ENCODE measurements around the gene GIPC3. TPM values are rescaled to one million over a fixed set of nuclear protein-coding genes. Genes with fewer than 3 reads are reported as not detected.

Gene GIPC3
- total RNA-seq, 1 donor from 2014 or later, result 1.3 TPM

DNA sequence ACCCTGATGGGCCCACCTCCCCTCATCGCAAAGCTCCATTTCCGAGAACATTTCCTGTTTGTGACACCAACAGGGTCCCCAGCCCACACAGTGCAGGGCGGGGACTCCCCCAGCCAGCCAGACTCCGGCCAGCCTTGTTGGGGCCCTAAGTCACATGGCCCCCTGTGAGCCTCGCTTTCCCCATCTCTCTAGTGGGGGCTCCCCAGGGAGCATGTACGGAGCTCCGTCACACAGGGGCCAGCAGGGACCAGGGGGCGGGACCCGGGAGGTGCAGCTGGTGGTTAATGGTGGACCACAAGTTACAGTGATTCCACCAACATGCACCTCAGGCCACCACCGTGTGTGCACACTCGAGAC is 19.7 kb downstream of the GIPC3 start:
- no peak for DNase-seq (ENCODE audit: low spot score)

- no peak for DNase-seq (ENCODE audit: low spot score)
Measured at GRCh38 chr19:3605361-3605760, 20.1 kb downstream of the GIPC3 start.

DNA sequence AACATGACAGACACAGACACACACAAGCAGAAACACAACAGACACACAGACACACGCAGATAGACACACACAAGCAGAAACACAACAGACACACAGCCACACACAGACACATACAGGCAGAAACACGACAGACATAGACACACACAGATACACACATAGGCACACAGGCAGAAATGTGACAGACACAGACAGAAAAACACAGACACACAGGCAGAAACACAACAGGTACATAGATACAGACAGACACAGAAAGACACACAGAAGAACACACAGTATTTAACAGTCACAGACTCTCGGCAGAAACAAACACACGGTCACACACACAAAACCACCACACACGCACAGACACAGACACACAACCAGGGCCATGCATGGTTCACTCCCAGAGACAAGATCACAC is 20.5 kb downstream of the GIPC3 start:
- DNase-seq (ENCODE audit: low spot score), result no peak

GRCh38 chr19:3606174-3606689 is 21.0 kb downstream of the GIPC3 start:
- peak; percentile 35 for DNase-seq (ENCODE audit: low spot score)

GRCh38 chr19:3606690-3607289 is 21.5 kb downstream of the GIPC3 start, which contains the start of gene TBXA2R:
Gene TBXA2R, minus strand, starts transcription at chr19:3606875. Its CDS starts 6,241 bp downstream, at chr19:3600634.
- peak; percentile 56 for DNase-seq (ENCODE audit: low spot score)

DNA sequence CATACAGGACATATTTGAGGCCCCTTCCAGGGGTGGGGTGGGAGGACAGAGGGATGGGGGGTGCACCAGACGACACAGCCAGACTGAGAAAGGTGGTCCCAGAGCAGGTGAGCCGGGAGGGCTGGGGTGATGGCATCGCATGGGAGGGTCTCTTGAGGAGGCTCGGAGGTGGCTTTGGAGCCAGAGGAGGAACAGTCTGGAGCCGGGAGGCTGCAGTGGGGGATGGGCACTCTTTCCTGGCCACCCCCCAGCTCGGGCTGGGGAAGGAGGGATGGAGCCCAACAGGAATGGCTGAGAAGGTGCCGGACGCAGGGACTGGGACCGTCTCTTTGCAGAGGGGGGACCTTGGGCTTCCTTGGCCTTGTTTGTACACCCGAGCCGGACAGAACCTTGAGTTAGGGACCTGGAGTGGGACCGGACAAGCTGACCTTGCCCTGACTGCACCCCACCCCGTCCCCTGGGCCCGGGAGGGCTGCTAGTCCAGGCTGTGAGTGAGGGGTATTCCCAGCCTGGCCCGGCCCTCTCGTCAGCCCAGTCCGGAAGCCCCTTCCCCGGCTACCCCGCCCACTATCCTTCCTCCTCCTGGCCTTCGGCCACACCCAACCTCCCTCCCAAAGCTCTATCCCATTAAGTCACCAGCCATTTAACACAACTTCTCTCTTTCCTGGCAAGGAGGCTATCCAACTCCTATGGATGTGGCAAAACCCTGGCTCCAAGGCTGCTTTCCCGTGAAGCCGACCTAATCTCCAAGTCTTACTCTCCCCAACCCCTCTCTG is 22.2 kb downstream of the GIPC3 start:
- DNase-seq (ENCODE audit: low spot score), result no peak

DNA sequence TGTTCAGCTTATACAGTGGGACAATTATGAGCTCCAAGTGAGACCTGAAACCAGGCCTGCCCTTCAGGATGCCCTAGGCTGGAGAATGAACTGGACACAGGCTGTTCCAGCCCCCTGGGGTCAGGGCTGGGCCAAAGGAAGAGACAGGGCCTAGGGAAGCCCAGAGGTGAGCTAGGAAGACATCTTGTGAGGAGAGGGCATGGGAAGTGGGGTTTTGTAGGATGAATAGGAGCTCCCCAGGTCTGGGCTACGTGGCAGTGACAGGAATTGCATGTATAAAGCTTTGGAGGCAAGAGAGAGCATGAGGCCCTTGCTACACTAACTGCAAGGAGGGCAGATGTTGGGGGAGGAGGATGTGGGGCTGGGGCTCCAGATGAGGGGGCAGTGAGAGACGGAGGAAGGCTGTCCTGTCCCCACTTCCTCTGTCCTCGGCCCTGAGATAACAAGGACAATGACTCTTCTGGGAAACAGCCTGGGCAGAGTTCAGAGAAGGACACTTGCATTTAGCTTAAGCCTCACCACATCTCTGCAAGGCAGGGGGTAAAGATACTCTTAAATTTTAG is 22.9 kb downstream of the GIPC3 start:
- DNase-seq (ENCODE audit: low spot score), result no peak

DNA sequence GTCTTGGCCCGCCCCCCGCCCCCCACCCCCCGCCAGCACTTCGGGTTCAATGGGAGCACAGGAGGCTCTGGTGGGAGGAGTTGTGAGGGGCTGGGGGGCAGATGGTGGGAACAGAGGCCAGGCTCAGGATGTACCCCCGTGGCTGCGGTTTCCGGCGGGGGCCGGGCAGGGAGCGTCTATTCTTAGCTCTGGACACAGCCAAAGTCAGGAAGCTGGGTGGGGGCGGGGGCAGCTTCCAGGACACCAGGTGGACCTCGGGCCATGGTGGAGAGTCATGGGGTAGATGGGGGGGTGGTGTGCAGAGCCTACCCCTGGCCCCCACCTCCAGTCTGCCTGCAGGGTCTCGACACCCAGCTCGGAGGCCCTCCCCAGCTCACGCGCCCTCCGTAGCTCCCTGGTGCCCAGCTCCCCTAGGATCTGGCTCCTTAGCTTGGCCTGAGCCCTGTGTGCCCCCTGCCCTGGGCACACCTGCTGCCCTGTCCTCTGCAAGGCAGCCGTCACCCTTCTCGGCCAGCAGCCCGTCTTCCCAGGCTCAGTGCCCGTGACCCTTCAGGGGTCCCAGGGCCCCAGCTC is 23.6 kb downstream of the GIPC3 start:
- DNase-seq (ENCODE audit: low spot score), result no peak

DNA sequence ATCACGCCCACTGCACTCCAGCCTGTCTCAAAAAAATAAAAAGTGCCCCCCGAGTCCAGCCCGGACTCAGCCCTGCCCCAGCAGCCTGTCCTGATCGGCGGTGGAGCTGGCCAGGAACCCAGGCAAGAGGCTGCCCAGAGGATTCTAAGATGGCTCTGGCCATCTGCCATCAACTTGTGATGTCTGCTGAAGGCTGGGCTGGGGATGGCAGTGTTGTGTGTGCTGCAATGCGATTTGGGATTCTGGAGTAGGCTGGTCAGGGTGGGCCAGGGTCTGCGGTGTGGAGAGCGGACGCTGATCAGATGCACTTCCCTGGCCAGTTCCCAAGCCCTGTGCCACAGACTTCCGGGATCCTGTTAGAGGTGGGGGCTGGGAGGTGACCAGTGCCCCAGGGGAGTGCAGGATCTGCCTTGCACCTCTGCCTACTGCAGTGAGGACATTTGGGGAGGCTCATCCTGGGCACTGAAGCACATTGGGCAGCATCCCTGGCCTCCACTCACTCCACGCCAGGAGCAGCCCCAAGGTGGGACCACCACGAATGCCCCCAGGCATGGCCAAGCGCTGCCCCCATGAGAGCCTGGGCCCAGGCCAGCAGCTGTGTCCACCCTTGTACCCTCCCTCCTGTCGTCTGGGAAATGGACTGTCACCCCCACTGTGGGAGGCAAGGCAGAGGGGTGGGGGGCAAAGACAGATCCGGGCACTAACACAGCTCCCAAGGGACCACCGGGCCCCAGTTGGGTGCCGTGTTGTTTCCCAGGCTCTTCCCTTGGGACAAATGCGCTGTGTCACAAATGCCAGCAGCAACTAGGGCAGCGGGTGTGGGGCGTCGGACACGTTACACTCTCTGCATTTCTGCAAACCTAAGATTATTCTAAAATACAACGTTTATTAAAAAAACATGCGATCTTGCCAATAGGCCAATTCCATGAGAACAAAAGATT is 24.8 kb downstream of the GIPC3 start:
- no peak for DNase-seq (ENCODE audit: low spot score)

- no peak for DNase-seq (ENCODE audit: low spot score)
Measured at GRCh38 chr19:3610745-3611717, 25.8 kb downstream of the GIPC3 start.

GRCh38 chr19:3611841-3612240 is 26.6 kb downstream of the GIPC3 start:
- DNase-seq (ENCODE audit: low spot score), result no peak

GRCh38 chr19:3612330-3612729 is 27.1 kb downstream of the GIPC3 start:
- DNase-seq (ENCODE audit: low spot score), result no peak

GRCh38 chr19:3612901-3613741 is 27.8 kb downstream of the GIPC3 start:
- DNase-seq (ENCODE audit: low spot score), result no peak

DNA sequence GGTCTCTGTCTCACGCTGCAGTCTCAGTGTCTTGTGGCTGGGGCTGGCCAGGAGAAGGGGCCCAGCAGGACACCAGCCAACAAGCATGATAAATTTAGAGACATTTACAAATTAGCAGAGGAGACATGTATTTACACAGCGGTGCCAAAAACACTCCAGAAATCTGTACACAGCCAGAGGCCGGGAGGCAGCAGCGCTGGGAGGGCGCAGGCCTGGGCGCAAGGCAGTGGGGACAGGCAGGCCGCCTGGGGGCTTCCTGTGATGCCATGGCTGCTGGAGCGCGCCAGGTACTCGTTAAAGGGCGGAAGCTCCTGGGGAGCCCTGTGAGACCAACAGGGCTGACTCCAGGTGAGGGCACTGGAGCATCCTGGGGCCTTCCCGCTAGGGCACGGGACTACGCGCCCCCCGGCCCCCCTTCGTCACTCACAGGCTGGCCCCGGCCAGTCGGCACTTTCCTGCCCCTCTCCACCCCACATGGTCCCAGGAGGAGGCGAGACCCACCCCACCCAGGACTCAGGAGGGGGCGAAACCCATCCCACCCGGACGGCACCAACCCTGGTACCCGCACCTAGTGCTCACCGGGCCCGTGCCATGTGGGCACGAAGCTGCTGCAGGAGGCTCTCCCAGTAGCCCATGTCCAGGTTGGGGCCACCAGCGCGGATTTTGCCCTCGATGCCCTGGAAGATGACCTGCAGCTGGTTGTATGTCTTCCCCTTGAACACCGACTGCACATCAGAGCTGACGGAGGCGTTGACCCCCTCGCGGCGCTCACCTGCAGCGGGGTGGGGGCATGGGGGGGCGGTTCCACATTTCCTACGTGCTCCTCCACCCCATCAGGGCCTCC is 28.8 kb downstream of the GIPC3 start:
- DNase-seq (ENCODE audit: low spot score), result no peak

GRCh38 chr19:3614858-3615505 is 29.7 kb downstream of the GIPC3 start:
- no peak for DNase-seq (ENCODE audit: low spot score)

DNA sequence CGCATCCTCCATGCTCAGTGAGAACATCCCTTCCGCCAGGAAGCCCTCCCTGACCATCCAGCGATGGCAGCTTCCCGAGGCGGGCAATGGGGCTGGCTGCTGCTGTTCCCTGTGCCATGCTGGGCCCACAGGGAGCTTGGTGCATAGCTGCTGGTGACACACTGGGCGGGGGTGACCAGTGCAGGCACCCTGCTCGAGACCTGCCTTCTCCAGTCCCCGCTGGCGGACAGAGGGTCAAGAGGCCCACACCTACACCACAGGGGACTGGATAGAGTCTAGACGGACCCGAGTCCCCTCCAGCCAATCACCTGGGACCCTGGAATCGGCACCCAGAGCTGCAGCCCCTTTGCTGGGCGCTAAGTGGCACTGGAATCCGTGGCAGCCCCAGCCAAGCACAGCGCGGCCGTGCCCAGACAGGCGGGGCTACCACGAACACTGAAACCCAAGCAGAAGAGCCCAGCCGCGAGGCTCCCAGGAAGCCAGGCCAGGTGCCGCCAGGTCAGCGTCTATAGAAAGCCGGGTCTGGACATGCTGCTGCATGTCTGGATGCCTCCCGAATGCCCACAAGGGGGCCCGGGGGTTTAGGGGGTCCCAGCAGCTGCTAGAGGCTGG is 30.4 kb downstream of the GIPC3 start:
- no peak for DNase-seq (ENCODE audit: low spot score)

DNA sequence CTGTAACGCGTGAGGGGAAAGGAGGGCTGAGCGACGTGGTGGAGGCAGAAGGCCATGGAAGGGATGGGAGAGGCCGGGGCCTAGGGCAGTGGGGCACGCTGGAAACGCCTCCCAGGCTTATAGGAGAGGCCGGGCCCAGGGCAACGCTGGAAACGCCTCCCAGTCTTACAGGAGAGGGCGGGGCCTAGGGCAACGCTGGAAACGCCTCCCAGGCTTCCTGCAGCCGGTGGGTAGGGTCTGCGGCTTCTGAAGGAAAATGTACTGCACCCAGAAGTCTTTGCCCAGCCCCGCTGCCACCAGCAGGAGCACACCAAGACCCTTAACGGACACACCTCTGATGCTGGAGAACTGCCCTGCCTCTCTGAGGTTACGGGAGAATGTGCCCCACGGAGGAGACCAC is 32.2 kb downstream of the GIPC3 start:
- DNase-seq (ENCODE audit: low spot score), result no peak

Measured in mucosa of gallbladder (tissue), 1 donor.